Fibroblast of villous mesenchyme (primary cell): Measurements from ENCODE around the gene SH3YL1. TPM values are rescaled to one million over a fixed set of nuclear protein-coding genes. Genes with fewer than 3 reads are reported as not detected.
A peak's percentile ranks its signal among the peaks of the same experiment; 100 is the strongest.

Source experiments
- DNase-seq: peaks from one replicate; pipeline ENCODE4 v3.0.0-alpha.2; 2010; ENCODE audit warnings: low read depth
- H3K4me3 ChIP-seq: 2 replicates; pipeline ENCODE4 v1.5.1; 2011; ENCODE audit warnings: low read depth, mild to moderate bottlenecking, low read length
- total RNA-seq: library from RNA; depleted of rRNA; stranded (reverse); fragments of >200 nt; gene quantifications from 2 replicates; pipeline ENCODE4 v1.2.3, GENCODE V29; 2012
- TF ChIP-seq, protein P1 (sequence below): IDR thresholded peaks from 2 replicates; pipeline ENCODE4 v1.5.1; 2012; ENCODE audit warnings: low read depth, mild to moderate bottlenecking, low read length; ENCODE audit not compliant: insufficient read depth

Gene SH3YL1
- total RNA-seq, 1 donor, result 35.4 TPM

DNA sequence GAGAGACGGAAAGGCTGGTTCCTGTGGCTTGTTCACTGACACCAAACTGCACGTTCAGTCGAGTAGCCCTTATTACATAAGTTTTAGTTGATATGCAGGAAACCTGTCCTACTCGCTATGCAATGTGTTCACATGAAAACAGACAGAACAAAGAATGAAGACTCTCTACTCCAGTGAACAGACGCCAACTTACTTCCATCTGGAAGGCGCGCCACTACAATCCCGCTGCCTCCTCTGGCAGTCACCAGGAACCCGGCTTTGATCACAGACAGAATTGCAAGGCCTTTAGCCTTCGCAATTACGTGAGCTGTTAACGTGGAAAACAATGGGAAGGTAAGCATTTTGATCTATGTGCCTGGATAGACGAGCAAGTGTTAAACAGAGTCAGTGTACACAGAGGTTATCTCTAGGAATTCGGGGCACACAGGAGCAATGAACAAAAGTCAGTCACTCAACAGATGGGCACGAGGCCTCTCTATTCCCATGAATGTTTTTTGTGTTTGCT lies 14.2 kb downstream of the SH3YL1 start:
- TF ChIP-seq, protein P1, sequence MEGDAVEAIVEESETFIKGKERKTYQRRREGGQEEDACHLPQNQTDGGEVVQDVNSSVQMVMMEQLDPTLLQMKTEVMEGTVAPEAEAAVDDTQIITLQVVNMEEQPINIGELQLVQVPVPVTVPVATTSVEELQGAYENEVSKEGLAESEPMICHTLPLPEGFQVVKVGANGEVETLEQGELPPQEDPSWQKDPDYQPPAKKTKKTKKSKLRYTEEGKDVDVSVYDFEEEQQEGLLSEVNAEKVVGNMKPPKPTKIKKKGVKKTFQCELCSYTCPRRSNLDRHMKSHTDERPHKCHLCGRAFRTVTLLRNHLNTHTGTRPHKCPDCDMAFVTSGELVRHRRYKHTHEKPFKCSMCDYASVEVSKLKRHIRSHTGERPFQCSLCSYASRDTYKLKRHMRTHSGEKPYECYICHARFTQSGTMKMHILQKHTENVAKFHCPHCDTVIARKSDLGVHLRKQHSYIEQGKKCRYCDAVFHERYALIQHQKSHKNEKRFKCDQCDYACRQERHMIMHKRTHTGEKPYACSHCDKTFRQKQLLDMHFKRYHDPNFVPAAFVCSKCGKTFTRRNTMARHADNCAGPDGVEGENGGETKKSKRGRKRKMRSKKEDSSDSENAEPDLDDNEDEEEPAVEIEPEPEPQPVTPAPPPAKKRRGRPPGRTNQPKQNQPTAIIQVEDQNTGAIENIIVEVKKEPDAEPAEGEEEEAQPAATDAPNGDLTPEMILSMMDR, result no peak
- no peak overlapping the region for H3K4me3 ChIP-seq
- no peak for DNase-seq

DNA sequence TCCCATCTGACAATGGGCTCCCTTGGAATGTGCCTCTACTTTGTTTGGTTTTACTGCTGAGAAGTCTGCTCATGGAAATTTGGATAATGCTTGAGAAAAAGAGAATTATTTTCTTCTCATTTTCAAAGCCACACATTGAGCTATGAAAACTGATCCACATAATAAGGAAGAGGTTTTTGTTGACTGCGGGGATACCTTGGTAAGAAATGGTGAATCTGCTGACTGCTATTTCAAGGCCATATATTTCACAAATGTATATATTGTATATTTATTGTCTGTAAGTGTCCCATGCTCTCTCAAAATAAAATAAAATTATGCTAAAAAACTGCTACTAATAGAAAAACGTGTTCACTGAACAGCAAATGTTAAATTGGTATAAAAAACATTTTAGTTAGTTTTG lies 15.1 kb downstream of the SH3YL1 start:
- no peak overlapping the region for H3K4me3 ChIP-seq
- TF ChIP-seq, protein P1, result no peak
- DNase-seq, result no peak

DNA sequence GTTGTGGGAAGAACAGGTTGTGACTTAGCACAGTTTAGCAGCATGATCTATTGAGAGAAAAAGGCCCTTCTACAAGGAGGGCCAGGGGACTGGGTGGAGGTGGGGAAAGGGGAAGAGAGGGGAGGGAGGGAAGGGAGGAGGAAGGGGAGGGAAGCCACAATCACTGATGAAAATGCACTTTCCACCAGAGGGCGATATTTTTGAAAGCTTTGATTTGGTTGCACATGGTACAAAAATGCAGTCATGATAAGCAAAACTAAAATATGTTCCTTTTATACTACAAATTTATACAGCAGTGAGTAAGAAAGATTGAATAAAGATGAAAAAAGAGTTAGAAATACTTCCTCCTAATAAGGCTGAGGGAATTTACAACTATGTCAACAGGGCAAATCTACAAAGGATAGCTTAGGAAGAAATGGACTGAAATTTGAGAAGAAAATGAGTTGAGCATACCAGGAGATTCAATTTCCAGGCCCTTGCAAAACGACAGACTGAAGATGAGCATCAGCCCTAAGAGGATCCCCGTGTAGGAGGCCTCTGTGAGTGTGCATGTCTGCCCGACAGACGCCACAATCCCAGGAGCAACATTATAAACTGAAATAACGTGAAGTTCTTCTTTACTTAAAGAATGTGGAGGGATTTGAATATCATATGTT lies 17.2 kb downstream of the SH3YL1 start:
- no peak overlapping the region for H3K4me3 ChIP-seq
- peak; percentile 74 for DNase-seq
- TF ChIP-seq, protein P1, result peak; percentile 51

DNA sequence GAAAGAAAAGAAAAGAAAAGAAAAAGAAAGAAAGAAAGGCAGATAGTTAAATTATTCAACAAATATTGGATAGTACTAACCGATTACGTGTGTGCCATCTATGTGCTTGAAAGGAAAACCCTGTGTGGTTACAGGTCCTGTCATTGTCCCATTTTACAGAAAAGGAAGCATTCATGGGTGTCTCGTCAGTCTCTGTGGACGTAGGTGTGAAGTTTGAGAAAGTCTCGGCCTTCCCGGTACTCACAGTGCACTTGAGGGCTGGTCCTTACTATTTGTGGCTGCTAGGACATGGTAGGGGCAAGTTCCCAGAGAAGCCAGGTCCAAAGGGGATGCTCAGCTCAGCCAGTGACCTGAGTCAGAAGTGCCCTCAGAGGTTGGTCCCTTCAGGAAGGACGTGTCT lies 19.3 kb downstream of the SH3YL1 start:
- H3K4me3 ChIP-seq, result no peak overlapping the region
- no peak for DNase-seq
- TF ChIP-seq, protein P1, result no peak

DNA sequence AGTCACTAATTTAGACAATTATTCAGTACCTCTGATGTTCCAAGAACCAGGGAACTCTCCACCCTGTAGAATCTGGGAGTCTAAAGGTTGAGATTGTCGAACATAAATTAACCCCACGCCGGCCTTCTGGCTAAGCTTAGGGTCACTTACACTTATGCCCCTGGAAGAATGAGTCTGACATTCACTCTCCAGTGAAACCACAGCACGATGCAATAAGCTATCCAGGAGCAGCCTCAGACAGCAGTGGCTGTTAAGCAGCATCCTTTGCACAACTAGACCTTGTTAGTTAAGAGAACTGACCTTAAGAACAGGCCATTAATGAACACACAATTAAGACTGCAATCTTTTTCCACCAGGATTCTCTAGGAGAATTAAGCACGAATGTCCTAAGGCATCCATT lies 25.0 kb downstream of the SH3YL1 start:
- no peak for DNase-seq
- TF ChIP-seq, protein P1, result no peak
- H3K4me3 ChIP-seq, result no peak overlapping the region

DNA sequence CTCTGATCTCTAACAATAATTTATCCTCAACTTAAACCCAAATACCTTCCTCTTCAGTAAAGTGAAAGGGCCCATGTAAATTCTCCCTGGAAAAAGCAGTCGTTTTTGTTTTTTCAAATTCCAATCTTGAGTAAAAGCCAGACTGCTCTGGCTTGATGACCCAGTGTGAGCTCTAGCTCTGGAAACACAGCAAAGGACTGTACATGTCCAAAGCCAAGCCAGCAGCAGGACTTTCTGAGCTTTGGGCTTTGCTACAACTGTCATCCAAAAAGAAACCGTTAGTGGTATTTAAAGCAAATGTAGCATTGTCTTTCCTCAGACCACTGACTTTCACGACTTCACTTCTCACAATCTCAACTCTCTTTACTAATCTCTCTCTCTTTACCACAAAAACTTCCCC lies 25.4 kb downstream of the SH3YL1 start:
- DNase-seq, result no peak
- no peak overlapping the region for H3K4me3 ChIP-seq
- TF ChIP-seq, protein P1, result no peak

DNA sequence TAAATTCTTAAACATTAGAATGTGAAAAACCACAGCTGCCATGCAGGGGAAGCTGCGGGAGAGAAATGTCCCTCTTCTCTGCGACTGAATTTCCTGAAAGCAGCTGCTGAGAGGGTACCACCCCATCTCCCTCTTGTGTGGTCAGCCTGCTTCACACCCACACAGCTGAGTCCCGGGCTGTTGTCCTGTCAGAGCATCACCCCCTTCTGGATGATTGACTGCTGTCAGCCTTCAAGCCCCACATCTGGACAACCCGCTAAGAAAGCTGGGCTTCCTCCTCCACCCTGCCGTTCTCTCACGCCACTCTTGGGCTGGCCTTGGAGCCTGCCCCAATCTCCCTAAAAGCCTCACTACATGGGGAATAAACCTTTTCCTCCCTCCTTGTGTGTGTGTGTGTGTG lies 26.0 kb downstream of the SH3YL1 start:
- TF ChIP-seq, protein P1, result no peak
- no peak overlapping the region for H3K4me3 ChIP-seq
- no peak for DNase-seq
